K562 (cell line): Measurements from ENCODE around the gene LRCOL1. TPM values are rescaled to one million over a fixed set of nuclear protein-coding genes. Genes with fewer than 3 reads are reported as not detected.
A peak's percentile ranks its signal among the peaks of the same experiment; 100 is the strongest.

Experiments
- ARID1B ChIP-seq: fragments of 450-650 bp; IDR thresholded peaks from 2 replicates; pipeline ENCODE4 v1.6.1; 2016; ENCODE audit warnings: antibody characterized with exemption, mild to moderate bottlenecking, inconsistent platforms
- ASH1L ChIP-seq: fragments of 450-650 bp; IDR thresholded peaks from 2 replicates; pipeline ENCODE4 v1.6.1; 2018; ENCODE audit warnings: borderline replicate concordance, mild to moderate bottlenecking, low read depth; ENCODE audit not compliant: partially characterized antibody
- CBFB ChIP-seq: sonication (generic); formaldehyde crosslinking; IDR thresholded peaks from 2 replicates; pipeline ENCODE4 v1.4.0; 2020; ENCODE audit warnings: mild to moderate bottlenecking, missing genetic modification reagents
- CBX1 ChIP-seq: sonication (generic); IDR thresholded peaks from 2 replicates; pipeline ENCODE4 v1.6.1; 2016; ENCODE audit warnings: antibody characterized with exemption, low read depth, mild to moderate bottlenecking
- CREBBP ChIP-seq: IDR thresholded peaks from one replicate; pipeline ENCODE4 v1.6.1; 2012; ENCODE audit warnings: low read depth, mild to moderate bottlenecking, control low read depth, inconsistent platforms, low read length
- HNRNPUL1 ChIP-seq: fragments of 200-400 bp; formaldehyde crosslinking; IDR thresholded peaks from 2 replicates; pipeline ENCODE4 v1.6.1; 2017; ENCODE audit warnings: low read length
- LARP7 ChIP-seq: fragments of 450-650 bp; IDR thresholded peaks from 2 replicates; pipeline ENCODE4 v1.6.1; 2016
- NR2C2 ChIP-seq, 2 experiments: fragments of 200-800 bp in 1 of 2; sonication (Bioruptor generic) in 1 of 2; sonication (generic) in 1 of 2; formaldehyde crosslinking in 1 of 2; IDR thresholded peaks; 2 replicates each; pipeline versions ENCODE4 v1.6.1 to v1.8.0; 2016 to 2022; ENCODE audit warnings: mild to moderate bottlenecking in 1 of 2, missing compliant biosample characterization in 1 of 2, missing genetic modification characterization in 1 of 2, missing genetic modification reagents in 1 of 2
- SMAD3 ChIP-seq: fragments of 450-650 bp; formaldehyde crosslinking; conservative IDR thresholded peaks from 2 replicates; pipeline ENCODE4 v1.4.0; 2020; ENCODE audit warnings: mild to moderate bottlenecking
- SNRNP70 ChIP-seq: fragments of 200-400 bp; formaldehyde crosslinking; optimal IDR thresholded peaks from 2 replicates; pipeline ENCODE3; 2017; ENCODE audit warnings: low read depth, low read length
- SRSF1 ChIP-seq: fragments of 200-400 bp; formaldehyde crosslinking; IDR thresholded peaks from 2 replicates; pipeline ENCODE4 v1.6.1; 2017; ENCODE audit warnings: mild to moderate bottlenecking, low read depth, low read length, moderate library complexity
- SRSF3 ChIP-seq: fragments of 200-400 bp; formaldehyde crosslinking; IDR thresholded peaks from 2 replicates; pipeline ENCODE4 v1.6.1; 2016; ENCODE audit warnings: mild to moderate bottlenecking, low read length, moderate library complexity; ENCODE audit not compliant: insufficient read depth
- TAF7 ChIP-seq: fragments of 450-650 bp; IDR thresholded peaks from 2 replicates; pipeline ENCODE4 v1.6.1; 2016; ENCODE audit warnings: missing genetic modification characterization, missing compliant biosample characterization
- TSC22D4 ChIP-seq: fragments of 450-650 bp; IDR thresholded peaks from 2 replicates; pipeline ENCODE4 v1.6.1; 2016; ENCODE audit warnings: missing genetic modification characterization, missing biosample characterization, control low read depth
- ZNF24 ChIP-seq: fragments of 450-650 bp; IDR thresholded peaks from 2 replicates; pipeline ENCODE4 v1.6.1; 2016
- polyA plus RNA-seq, 8 experiments: library from polyadenylated mRNA; depleted of rRNA in 4 of 8; stranded (reverse) in 5 of 8; unstranded in 3 of 8; fragments of >200 nt; fragmentation: Nextera tagmentation in 2 of 8; fragmentation: Illumina TruSeq in 1 of 8; extraction: Ambion mirVana in 2 of 8; extraction: Trizol in 1 of 8; gene quantifications; 2 replicates each; pipeline versions ENCODE4 v1.2.1 to v1.2.3, GENCODE V29; 2011 to 2014; ENCODE audit warnings: inconsistent platforms in 1 of 8, missing spikeins in 1 of 8
- total RNA-seq, 7 experiments: library from RNA; depleted of rRNA in 6 of 7; stranded (reverse); fragments of >200 nt in 6 of 7; fragmentation: Illumina TruSeq in 2 of 7; extraction: Trizol in 2 of 7; gene quantifications; 2 replicates each; pipeline versions ENCODE4 v1.2.1 to v1.2.3, GENCODE V29; 2011 to 2021; ENCODE audit warnings: low replicate concordance in 1 of 7
- TF ChIP-seq, protein P1 (sequence below): IDR thresholded peaks from 2 replicates; pipeline ENCODE4 v1.6.1; 2016; ENCODE audit warnings: missing genetic modification characterization, missing compliant biosample characterization
- TF ChIP-seq, protein P2 (sequence below): sonication (generic); formaldehyde crosslinking; IDR thresholded peaks from 2 replicates; pipeline ENCODE4 v1.8.0; 2022; ENCODE audit warnings: mild to moderate bottlenecking, missing genetic modification reagents, borderline replicate concordance
- TF ChIP-seq, protein P3 (sequence below): fragments of 450-650 bp; IDR thresholded peaks from 2 replicates; pipeline ENCODE4 v1.6.1; 2016; ENCODE audit warnings: borderline replicate concordance
- TF ChIP-seq, protein P4 (sequence below): fragments of 250-450 bp; sonication (Bioruptor Pico); IDR thresholded peaks from 2 replicates; pipeline ENCODE4 v1.8.0; 2021; ENCODE audit warnings: borderline replicate concordance, mild to moderate bottlenecking, moderate library complexity; ENCODE audit not compliant: poor library complexity, severe bottlenecking

LRCOL1 gene
- total and polyA plus RNA-seq, 9 of the 15 experiments (the other 6 are each of a cell fraction or from before 2014, with no cell fraction given): not detected

DNA sequence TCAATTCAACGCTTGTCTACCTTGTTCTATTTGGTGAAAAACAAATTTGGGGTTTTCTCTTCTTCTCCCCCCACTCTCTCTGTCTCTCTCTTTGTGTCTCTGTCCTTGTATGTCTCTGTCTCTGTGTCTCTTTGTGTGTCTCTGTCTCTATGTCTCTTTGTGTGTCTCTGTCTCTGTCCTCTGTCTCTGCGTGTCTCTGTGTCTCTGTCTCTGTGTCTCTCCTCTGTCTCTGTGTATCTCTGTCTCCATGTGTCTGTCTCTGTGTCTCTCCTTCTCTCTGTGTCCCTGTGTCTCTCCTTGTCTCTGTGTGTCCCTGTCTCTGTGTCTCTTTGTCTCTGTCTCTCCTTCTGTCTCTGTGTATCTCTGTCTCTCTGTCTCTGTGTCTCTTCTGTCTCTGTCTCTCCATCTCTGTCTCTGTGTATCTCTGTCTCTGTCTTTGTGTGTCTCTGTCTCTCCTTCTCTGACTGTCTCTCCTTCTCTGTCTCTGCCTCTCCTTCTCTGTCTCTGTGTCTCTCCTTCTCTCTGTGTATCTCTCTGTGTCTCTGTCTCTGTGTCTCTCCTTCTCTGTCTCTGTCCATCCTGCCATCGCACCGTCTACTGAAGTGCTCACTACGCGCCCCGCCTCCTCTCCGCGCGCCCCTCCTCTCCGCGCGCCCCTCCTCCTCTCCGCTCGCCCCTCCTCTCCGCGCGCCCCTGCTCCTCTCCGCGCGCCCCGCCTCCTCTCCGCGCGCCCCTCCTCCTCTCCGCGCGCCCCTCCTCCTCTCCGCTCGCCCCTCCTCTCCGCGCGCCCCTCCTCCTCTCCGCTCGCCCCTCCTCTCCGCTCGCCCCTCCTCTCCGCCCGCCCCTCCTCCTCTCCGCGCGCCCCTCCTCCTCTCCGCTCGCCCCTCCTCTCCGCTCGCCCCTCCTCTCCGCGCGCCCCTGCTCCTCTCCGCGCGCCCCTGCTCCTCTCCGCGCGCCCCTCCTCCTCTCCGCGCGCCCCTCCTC is 12.8 kb downstream of the LRCOL1 start (continued):
- TF ChIP-seq, protein P1, sequence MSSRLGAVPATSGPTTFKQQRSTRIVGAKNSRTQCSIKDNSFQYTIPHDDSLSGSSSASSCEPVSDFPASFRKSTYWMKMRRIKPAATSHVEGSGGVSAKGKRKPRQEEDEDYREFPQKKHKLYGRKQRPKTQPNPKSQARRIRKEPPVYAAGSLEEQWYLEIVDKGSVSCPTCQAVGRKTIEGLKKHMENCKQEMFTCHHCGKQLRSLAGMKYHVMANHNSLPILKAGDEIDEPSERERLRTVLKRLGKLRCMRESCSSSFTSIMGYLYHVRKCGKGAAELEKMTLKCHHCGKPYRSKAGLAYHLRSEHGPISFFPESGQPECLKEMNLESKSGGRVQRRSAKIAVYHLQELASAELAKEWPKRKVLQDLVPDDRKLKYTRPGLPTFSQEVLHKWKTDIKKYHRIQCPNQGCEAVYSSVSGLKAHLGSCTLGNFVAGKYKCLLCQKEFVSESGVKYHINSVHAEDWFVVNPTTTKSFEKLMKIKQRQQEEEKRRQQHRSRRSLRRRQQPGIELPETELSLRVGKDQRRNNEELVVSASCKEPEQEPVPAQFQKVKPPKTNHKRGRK (tag): peak; percentile 83
- no peak for TF ChIP-seq ZNF24
- TF ChIP-seq CBFB (CRISPR knock-in tag): no peak
- TF ChIP-seq TAF7 (tag): 0 out of 2 replicates have a peak, but pooled peaks have one; percentile 13
- TF ChIP-seq, protein P2, sequence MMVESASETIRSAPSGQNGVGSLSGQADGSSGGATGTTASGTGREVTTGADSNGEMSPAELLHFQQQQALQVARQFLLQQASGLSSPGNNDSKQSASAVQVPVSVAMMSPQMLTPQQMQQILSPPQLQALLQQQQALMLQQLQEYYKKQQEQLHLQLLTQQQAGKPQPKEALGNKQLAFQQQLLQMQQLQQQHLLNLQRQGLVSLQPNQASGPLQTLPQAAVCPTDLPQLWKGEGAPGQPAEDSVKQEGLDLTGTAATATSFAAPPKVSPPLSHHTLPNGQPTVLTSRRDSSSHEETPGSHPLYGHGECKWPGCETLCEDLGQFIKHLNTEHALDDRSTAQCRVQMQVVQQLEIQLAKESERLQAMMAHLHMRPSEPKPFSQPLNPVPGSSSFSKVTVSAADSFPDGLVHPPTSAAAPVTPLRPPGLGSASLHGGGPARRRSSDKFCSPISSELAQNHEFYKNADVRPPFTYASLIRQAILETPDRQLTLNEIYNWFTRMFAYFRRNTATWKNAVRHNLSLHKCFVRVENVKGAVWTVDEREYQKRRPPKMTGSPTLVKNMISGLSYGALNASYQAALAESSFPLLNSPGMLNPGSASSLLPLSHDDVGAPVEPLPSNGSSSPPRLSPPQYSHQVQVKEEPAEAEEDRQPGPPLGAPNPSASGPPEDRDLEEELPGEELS: no peak
- TF ChIP-seq HNRNPUL1: no peak
- no peak for TF ChIP-seq NR2C2 (CRISPR knock-in tag; IDR thresholded peaks at IDR 0.05)
- TF ChIP-seq NR2C2 (tag; IDR thresholded peaks at IDR 0.05): no peak
- TF ChIP-seq TSC22D4: 0 out of 2 replicates have a peak, but pooled peaks have one; percentile 40
- TF ChIP-seq SMAD3 (CRISPR knock-in tag): no peak
- no peak for TF ChIP-seq SRSF3
- TF ChIP-seq CBX1: no peak
- peak; percentile 34; the same call in 1 of the 2 replicates for TF ChIP-seq ARID1B
- no peak for TF ChIP-seq SNRNP70
- no peak for TF ChIP-seq SRSF1
- TF ChIP-seq LARP7: peak; percentile 65; the same call in 1 of the 2 replicates
- TF ChIP-seq, protein P3, sequence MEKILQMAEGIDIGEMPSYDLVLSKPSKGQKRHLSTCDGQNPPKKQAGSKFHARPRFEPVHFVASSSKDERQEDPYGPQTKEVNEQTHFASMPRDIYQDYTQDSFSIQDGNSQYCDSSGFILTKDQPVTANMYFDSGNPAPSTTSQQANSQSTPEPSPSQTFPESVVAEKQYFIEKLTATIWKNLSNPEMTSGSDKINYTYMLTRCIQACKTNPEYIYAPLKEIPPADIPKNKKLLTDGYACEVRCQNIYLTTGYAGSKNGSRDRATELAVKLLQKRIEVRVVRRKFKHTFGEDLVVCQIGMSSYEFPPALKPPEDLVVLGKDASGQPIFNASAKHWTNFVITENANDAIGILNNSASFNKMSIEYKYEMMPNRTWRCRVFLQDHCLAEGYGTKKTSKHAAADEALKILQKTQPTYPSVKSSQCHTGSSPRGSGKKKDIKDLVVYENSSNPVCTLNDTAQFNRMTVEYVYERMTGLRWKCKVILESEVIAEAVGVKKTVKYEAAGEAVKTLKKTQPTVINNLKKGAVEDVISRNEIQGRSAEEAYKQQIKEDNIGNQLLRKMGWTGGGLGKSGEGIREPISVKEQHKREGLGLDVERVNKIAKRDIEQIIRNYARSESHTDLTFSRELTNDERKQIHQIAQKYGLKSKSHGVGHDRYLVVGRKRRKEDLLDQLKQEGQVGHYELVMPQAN: peak; percentile 81; the same call in 1 of the 2 replicates
- peak; percentile 53 for TF ChIP-seq ASH1L
- TF ChIP-seq CREBBP: no peak
- TF ChIP-seq, protein P4, sequence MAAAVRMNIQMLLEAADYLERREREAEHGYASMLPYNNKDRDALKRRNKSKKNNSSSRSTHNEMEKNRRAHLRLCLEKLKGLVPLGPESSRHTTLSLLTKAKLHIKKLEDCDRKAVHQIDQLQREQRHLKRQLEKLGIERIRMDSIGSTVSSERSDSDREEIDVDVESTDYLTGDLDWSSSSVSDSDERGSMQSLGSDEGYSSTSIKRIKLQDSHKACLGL (CRISPR knock-in tag): no peak
- TF ChIP-seq, all 486 proteins: peak for 40
